ENCODE measurements around the gene ZNF121. TPM values are rescaled to one million over a fixed set of nuclear protein-coding genes. Genes with fewer than 3 reads are reported as not detected.
"Not testable (repeated sequence)": the region's sequence is repeated elsewhere in the genome, so short reads cannot be mapped to it uniquely, and the experiment has no call there.

Gene ZNF121
- 10 to 100 TPM; 51.3 to 55.2 TPM for total RNA-seq

- DNase-seq (peak; percentile 88), ATAC-seq (peak; percentile 82)
- Mint-ChIP-seq H3K9me3 (ENCODE audit: insufficient read depth) (peaks cover 17% of the 10 kb centered on the region), H3K4me3 (peak within 1 kb of the TSS; percentile 92), H3K36me3 (ENCODE audit: low read depth) (peaks cover 40% of the 10 kb centered on the region), H3K4me1 (ENCODE audit: low read depth) (peaks cover 24% of the 10 kb centered on the region), H3K27me3 (ENCODE audit: low read depth) (peaks cover 6% of the 10 kb centered on the region), H3K27ac (peak within 1 kb of the TSS; percentile 98)
- ChIA-PET CTCF (interaction anchor here (0.7 to 1.4 kb wide), 4 partner anchors 21 to 450 kb away, joined by 3 to 5 read pairs (median 3); partner anchors contain the start of gene ZNF846), POLR2A (interaction anchor here (0.7 to 1.6 kb wide), 8 partner anchors 150 to 518 kb away, joined by 3 to 5 read pairs (median 3); partner anchors contain the start of gene UBL5)
These were observed at the start of gene ZNF121 for GRCh38 chr19:9584073-9584833. Gene ZNF121, minus strand, starts transcription at chr19:9584504. Its CDS starts 16,407 bp downstream, at chr19:9568097.

GRCh38 chr19:9627856-9628255 is 43.6 kb upstream of the ZNF121 start:
- H3K4me1 Mint-ChIP-seq (ENCODE audit: low read depth), result peaks cover 7% of the 10 kb centered on the region
- H3K9me3 Mint-ChIP-seq (ENCODE audit: insufficient read depth), result no peaks in the 10 kb centered on the region
- H3K27ac Mint-ChIP-seq, result no peak overlapping the region
- no peaks in the 10 kb centered on the region for H3K27me3 Mint-ChIP-seq (ENCODE audit: low read depth)
- ChIA-PET POLR2A (no interaction called here), CTCF (interaction anchor here (0.9 to 1.4 kb wide), 2 partner anchors 168 to 172 kb away, joined by 3 to 6 read pairs; no protein-coding TSS in a partner anchor)
- no peak overlapping the region for H3K4me3 Mint-ChIP-seq
- DNase-seq (no peak), ATAC-seq (no peak)
- peaks cover 11% of the 10 kb centered on the region for H3K36me3 Mint-ChIP-seq (ENCODE audit: low read depth)

- no peak for DNase-seq
- Mint-ChIP-seq H3K4me3 (peak overlapping the region; percentile 32), H3K36me3 (ENCODE audit: low read depth) (peaks cover 33% of the 10 kb centered on the region), H3K27me3 (ENCODE audit: low read depth) (no peaks in the 10 kb centered on the region), H3K4me1 (ENCODE audit: low read depth) (peaks cover 21% of the 10 kb centered on the region), H3K27ac (peak overlapping the region; percentile 3), H3K9me3 (ENCODE audit: insufficient read depth) (peaks cover 3% of the 10 kb centered on the region)
- ChIA-PET POLR2A (no interaction called here), CTCF (interaction anchor here (1.0 to 1.4 kb wide), 3 partner anchors 169 to 187 kb away, joined by 3 to 4 read pairs (median 3); partner anchors contain the start of gene ZNF266)
- ATAC-seq, result no peak
These were observed 38.2 kb upstream of the ZNF121 start for GRCh38 chr19:9622531-9622930.

- H3K4me3 Mint-ChIP-seq, result peak within 1 kb of the TSS; percentile 93
- ChIA-PET CTCF (interaction anchor here (1.1 to 1.4 kb wide), 2 partner anchors 34 to 186 kb away, joined by 3 read pairs; partner anchors contain the start of gene ZNF266), POLR2A (interaction anchor here (0.9 to 1.0 kb wide), 4 partner anchors 148 to 313 kb away, joined by 3 to 5 read pairs (median 3); partner anchors contain the start of gene ZNF846)
- H3K4me1 Mint-ChIP-seq (ENCODE audit: low read depth), result peaks cover 21% of the 10 kb centered on the region
- H3K36me3 Mint-ChIP-seq (ENCODE audit: low read depth), result peaks cover 42% of the 10 kb centered on the region
- peak within 1 kb of the TSS; percentile 99 for H3K27ac Mint-ChIP-seq
- H3K9me3 Mint-ChIP-seq (ENCODE audit: insufficient read depth), result peaks cover 3% of the 10 kb centered on the region
- no peaks in the 10 kb centered on the region for H3K27me3 Mint-ChIP-seq (ENCODE audit: low read depth)
- ATAC-seq, result peak; percentile 87
- DNase-seq, result peak; percentile 93
These were observed 37.1 kb upstream of the ZNF121 start, which contains the start of gene ZNF561 for GRCh38 chr19:9621156-9622037. Gene ZNF561, minus strand, starts transcription at chr19:9621232. Its CDS starts 1,776 bp downstream, at chr19:9619456.

- Mint-ChIP-seq H3K9me3 (ENCODE audit: insufficient read depth) (peaks cover 5% of the 10 kb centered on the region), H3K4me1 (ENCODE audit: low read depth) (peaks cover 19% of the 10 kb centered on the region), H3K27ac (peak overlapping the region; percentile 99), H3K4me3 (peak overlapping the region; percentile 93), H3K27me3 (ENCODE audit: low read depth) (no peaks in the 10 kb centered on the region), H3K36me3 (ENCODE audit: low read depth) (peaks cover 46% of the 10 kb centered on the region)
- ChIA-PET CTCF (interaction anchor here (1.1 kb wide), 1 partner anchor 34 kb away, joined by 3 read pairs; no protein-coding TSS in a partner anchor), POLR2A (no interaction called here)
- DNase-seq (no peak), ATAC-seq (no peak)
These were observed 36.5 kb upstream of the ZNF121 start for GRCh38 chr19:9620842-9621155.

GRCh38 chr19:9615844-9616243 is 31.5 kb upstream of the ZNF121 start:
- ATAC-seq, result no peak
- CTCF ChIA-PET, result no interaction called here
- Mint-ChIP-seq H3K4me3 (no peak overlapping the region), H3K9me3 (ENCODE audit: insufficient read depth) (peaks cover 12% of the 10 kb centered on the region), H3K36me3 (ENCODE audit: low read depth) (peaks cover 79% of the 10 kb centered on the region), H3K27me3 (ENCODE audit: low read depth) (no peaks in the 10 kb centered on the region), H3K27ac (no peak overlapping the region), H3K4me1 (ENCODE audit: low read depth) (peaks cover 5% of the 10 kb centered on the region)
- POLR2A ChIA-PET, result interaction anchor here (0.7 kb wide), 1 partner anchor 492 kb away, joined by 4 read pairs; no protein-coding TSS in a partner anchor
- DNase-seq, result no peak

GRCh38 chr19:9610484-9611113 is 26.3 kb upstream of the ZNF121 start:
- Mint-ChIP-seq H3K4me1 (ENCODE audit: low read depth) (no peaks in the 10 kb centered on the region), H3K27ac (no peak overlapping the region), H3K27me3 (ENCODE audit: low read depth) (no peaks in the 10 kb centered on the region), H3K36me3 (ENCODE audit: low read depth) (peaks cover 75% of the 10 kb centered on the region), H3K4me3 (no peak overlapping the region), H3K9me3 (ENCODE audit: insufficient read depth) (peaks cover 35% of the 10 kb centered on the region)
- CTCF ChIA-PET, result no interaction called here
- POLR2A ChIA-PET, result no interaction called here
- ATAC-seq (no peak), DNase-seq (no peak)

- Mint-ChIP-seq H3K9me3 (ENCODE audit: insufficient read depth) (peaks cover 35% of the 10 kb centered on the region), H3K36me3 (ENCODE audit: low read depth) (peaks cover 65% of the 10 kb centered on the region), H3K4me3 (no peak overlapping the region), H3K27me3 (ENCODE audit: low read depth) (no peaks in the 10 kb centered on the region), H3K4me1 (ENCODE audit: low read depth) (no peaks in the 10 kb centered on the region), H3K27ac (no peak overlapping the region)
- CTCF ChIA-PET, result no interaction called here
- POLR2A ChIA-PET, result no interaction called here
- ATAC-seq (no peak), DNase-seq (no peak)
These were observed 24.6 kb upstream of the ZNF121 start for GRCh38 chr19:9608912-9609311.

GRCh38 chr19:9597027-9597426 is 12.7 kb upstream of the ZNF121 start:
- POLR2A ChIA-PET, result no interaction called here
- Mint-ChIP-seq H3K4me1 (ENCODE audit: low read depth) (no peaks in the 10 kb centered on the region), H3K27me3 (ENCODE audit: low read depth) (no peaks in the 10 kb centered on the region), H3K4me3 (no peak overlapping the region), H3K36me3 (ENCODE audit: low read depth) (peaks cover 4% of the 10 kb centered on the region), H3K27ac (no peak overlapping the region), H3K9me3 (ENCODE audit: insufficient read depth) (peaks cover 20% of the 10 kb centered on the region)
- ATAC-seq (no peak), DNase-seq (no peak)
- CTCF ChIA-PET, result no interaction called here

- Mint-ChIP-seq H3K27ac (no peak overlapping the region), H3K4me3 (no peak overlapping the region), H3K36me3 (ENCODE audit: low read depth) (peaks cover 15% of the 10 kb centered on the region), H3K9me3 (ENCODE audit: insufficient read depth) (peaks cover 5% of the 10 kb centered on the region), H3K4me1 (ENCODE audit: low read depth) (peaks cover 11% of the 10 kb centered on the region), H3K27me3 (ENCODE audit: low read depth) (peaks cover 9% of the 10 kb centered on the region)
- ChIA-PET CTCF (interaction anchor here (0.9 to 1.5 kb wide), 10 partner anchors 8 to 381 kb away, joined by 3 to 6 read pairs (median 3); partner anchors contain the start of gene ZNF561), POLR2A (no interaction called here)
- peak; percentile 86 for DNase-seq
- ATAC-seq, result peak; percentile 48
These were observed 2.5 kb upstream of the ZNF121 start for GRCh38 chr19:9586764-9587163.

- not testable (repeated sequence) for DNase-seq; ATAC-seq; H3K27me3 Mint-ChIP-seq (ENCODE audit: low read depth)
- Mint-ChIP-seq H3K36me3 (ENCODE audit: low read depth) (peaks cover 58% of the 10 kb centered on the region), H3K4me3 (peak overlapping the region; percentile 60), H3K9me3 (ENCODE audit: insufficient read depth) (peaks cover 28% of the 10 kb centered on the region), H3K4me1 (ENCODE audit: low read depth) (peaks cover 29% of the 10 kb centered on the region), H3K27ac (peak overlapping the region; percentile 64)
- ChIA-PET POLR2A (interaction anchor here (0.6 to 1.4 kb wide), 2 partner anchors 20 to 147 kb away, joined by 3 to 4 read pairs; partner anchors contain the start of gene ZNF266), CTCF (interaction anchor here (1.1 kb wide), 1 partner anchor 44 kb away, joined by 4 read pairs; no protein-coding TSS in a partner anchor)
These were observed 2.1 kb downstream of the ZNF121 start for GRCh38 chr19:9582081-9582725.
